ENCODE results near the gene ERN1. TPM values are rescaled to one million over a fixed set of nuclear protein-coding genes. Genes with fewer than 3 reads are reported as not detected.

The ERN1 gene
- total RNA-seq, 1 experiment from 2014 or later: 8.0 TPM

DNA sequence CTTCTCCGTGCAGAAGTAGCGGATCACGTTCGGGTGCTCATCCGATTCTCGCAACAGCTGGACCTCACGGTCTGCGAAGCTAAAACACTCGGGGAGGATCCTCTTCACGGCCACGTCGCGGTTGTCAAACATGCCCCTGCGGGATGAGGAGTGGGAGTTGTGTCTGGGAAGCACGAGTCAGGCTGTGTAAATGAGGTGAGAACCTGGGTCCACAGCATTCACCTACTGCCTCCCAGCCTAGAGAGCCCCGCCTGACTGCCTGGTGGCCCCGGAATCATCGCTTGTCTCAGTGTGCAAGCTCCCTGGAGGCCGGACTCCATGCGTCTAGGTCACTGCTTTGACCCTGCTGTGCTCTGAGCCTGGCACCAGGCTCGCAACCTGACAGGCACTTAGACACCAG, 75.6 kb downstream of the ERN1 start:
- TF ChIP-seq EZH2 (IDR thresholded peaks at IDR 0.05; ENCODE audit: borderline replicate concordance, low read depth, low read length, poor library complexity, severe bottlenecking): no peak
- TF ChIP-seq, protein P1, sequence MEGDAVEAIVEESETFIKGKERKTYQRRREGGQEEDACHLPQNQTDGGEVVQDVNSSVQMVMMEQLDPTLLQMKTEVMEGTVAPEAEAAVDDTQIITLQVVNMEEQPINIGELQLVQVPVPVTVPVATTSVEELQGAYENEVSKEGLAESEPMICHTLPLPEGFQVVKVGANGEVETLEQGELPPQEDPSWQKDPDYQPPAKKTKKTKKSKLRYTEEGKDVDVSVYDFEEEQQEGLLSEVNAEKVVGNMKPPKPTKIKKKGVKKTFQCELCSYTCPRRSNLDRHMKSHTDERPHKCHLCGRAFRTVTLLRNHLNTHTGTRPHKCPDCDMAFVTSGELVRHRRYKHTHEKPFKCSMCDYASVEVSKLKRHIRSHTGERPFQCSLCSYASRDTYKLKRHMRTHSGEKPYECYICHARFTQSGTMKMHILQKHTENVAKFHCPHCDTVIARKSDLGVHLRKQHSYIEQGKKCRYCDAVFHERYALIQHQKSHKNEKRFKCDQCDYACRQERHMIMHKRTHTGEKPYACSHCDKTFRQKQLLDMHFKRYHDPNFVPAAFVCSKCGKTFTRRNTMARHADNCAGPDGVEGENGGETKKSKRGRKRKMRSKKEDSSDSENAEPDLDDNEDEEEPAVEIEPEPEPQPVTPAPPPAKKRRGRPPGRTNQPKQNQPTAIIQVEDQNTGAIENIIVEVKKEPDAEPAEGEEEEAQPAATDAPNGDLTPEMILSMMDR (conservative IDR thresholded peaks at IDR 0.05; ENCODE audit: low read depth, low read length): no peak
- Histone ChIP-seq H3K27ac (ENCODE audit: low read depth, low read length, poor library complexity, severe bottlenecking) (no peak overlapping the region), H3K9me3 (ENCODE audit: low read depth, low read length, poor library complexity, severe bottlenecking) (no peaks in the 10 kb centered on the region), H3K36me3 (ENCODE audit: insufficient read depth, low read length, poor library complexity, severe bottlenecking) (no peaks in the 10 kb centered on the region), H3K27me3 (replicated peaks; ENCODE audit: insufficient read depth, low read depth, low read length, poor library complexity) (no peaks in the 10 kb centered on the region), H3K4me1 (ENCODE audit: insufficient read depth, low read length, poor library complexity, severe bottlenecking) (no peaks in the 10 kb centered on the region), H3K4me3 (ENCODE audit: low read depth, low read length, poor library complexity, severe bottlenecking) (no peak overlapping the region)
- no TSS peak for BruUV-seq (replicated peaks)
- intact Hi-C loops (cut with micrococcal nuclease; ENCODE audit: unreplicated experiment): no loop called here
- CTCF ChIA-PET: no interaction called here
- POLR2A ChIA-PET (ENCODE audit: low non-redundant PET): no interaction called here
- DNase-seq (ENCODE audit: low spot score): no peak

DNA sequence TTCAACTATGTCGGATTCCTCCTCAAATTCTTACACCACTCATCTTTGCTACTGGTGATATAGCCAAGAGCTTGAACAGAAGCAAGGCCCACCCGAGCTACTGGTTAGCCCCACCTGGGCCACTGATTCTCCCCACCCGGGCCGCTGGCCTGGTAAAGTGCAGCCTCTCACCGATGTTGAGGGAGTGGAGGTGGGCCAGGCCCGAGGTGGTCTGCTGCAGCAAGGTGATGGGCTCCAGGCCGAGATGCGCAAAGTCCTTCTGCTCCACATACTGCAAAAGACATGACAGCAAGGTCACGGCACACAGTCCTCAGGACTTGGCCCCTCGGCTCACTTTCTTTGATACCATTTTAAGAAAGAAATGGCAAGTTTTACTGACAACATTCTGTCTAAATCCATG, 76.8 kb downstream of the ERN1 start:
- CTCF ChIA-PET: no interaction called here
- no peak for DNase-seq (ENCODE audit: low spot score)
- no peak for TF ChIP-seq EZH2 (IDR thresholded peaks at IDR 0.05; ENCODE audit: borderline replicate concordance, low read depth, low read length, poor library complexity, severe bottlenecking)
- TF ChIP-seq, protein P1 (conservative IDR thresholded peaks at IDR 0.05; ENCODE audit: low read depth, low read length): no peak
- intact Hi-C loops (cut with micrococcal nuclease; ENCODE audit: unreplicated experiment): no loop called here
- Histone ChIP-seq H3K4me3 (ENCODE audit: low read depth, low read length, poor library complexity, severe bottlenecking) (no peak overlapping the region), H3K36me3 (ENCODE audit: insufficient read depth, low read length, poor library complexity, severe bottlenecking) (no peaks in the 10 kb centered on the region), H3K27ac (ENCODE audit: low read depth, low read length, poor library complexity, severe bottlenecking) (no peak overlapping the region), H3K4me1 (ENCODE audit: insufficient read depth, low read length, poor library complexity, severe bottlenecking) (no peaks in the 10 kb centered on the region), H3K27me3 (replicated peaks; ENCODE audit: insufficient read depth, low read depth, low read length, poor library complexity) (no peaks in the 10 kb centered on the region), H3K9me3 (ENCODE audit: low read depth, low read length, poor library complexity, severe bottlenecking) (no peaks in the 10 kb centered on the region)
- POLR2A ChIA-PET (ENCODE audit: low non-redundant PET): interaction anchor here (0.6 kb wide), 1 partner anchor 22 kb away, joined by 3 read pairs; no protein-coding TSS in a partner anchor
- BruUV-seq (replicated peaks): no TSS peak

DNA sequence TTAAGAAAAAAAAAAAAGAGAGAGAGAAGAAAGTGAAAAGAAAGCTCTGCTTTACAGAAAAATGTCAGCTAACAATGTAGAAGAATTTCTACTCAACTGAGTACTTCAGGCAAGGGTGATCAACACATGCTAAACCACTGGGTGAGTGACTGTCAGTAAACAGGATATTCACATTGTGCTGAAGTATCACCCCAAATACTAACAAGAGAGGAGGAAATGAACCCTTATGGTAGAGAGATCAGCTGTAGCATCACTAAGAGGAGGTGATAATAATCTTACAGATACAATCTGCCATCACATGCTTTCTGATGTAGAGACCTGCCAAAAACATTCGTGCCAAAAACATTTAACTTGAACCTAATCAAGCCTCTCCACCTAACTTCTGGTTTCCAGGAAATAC, 78.8 kb downstream of the ERN1 start:
- Histone ChIP-seq H3K36me3 (ENCODE audit: insufficient read depth, low read length, poor library complexity, severe bottlenecking) (no peaks in the 10 kb centered on the region), H3K27me3 (replicated peaks; ENCODE audit: insufficient read depth, low read depth, low read length, poor library complexity) (no peaks in the 10 kb centered on the region), H3K4me1 (ENCODE audit: insufficient read depth, low read length, poor library complexity, severe bottlenecking) (no peaks in the 10 kb centered on the region), H3K4me3 (ENCODE audit: low read depth, low read length, poor library complexity, severe bottlenecking) (no peak overlapping the region), H3K27ac (ENCODE audit: low read depth, low read length, poor library complexity, severe bottlenecking) (no peak overlapping the region), H3K9me3 (ENCODE audit: low read depth, low read length, poor library complexity, severe bottlenecking) (no peaks in the 10 kb centered on the region)
- TF ChIP-seq, protein P1 (conservative IDR thresholded peaks at IDR 0.05; ENCODE audit: low read depth, low read length): no peak
- no peak for TF ChIP-seq EZH2 (IDR thresholded peaks at IDR 0.05; ENCODE audit: borderline replicate concordance, low read depth, low read length, poor library complexity, severe bottlenecking)
- BruUV-seq (replicated peaks): no TSS peak
- CTCF ChIA-PET: no interaction called here
- POLR2A ChIA-PET (ENCODE audit: low non-redundant PET): no interaction called here
- no peak for DNase-seq (ENCODE audit: low spot score)
- intact Hi-C loops (cut with micrococcal nuclease; ENCODE audit: unreplicated experiment): no loop called here
